ENCODE results near the gene CEP70.

Gene CEP70

GRCh38 chr3:138477801-138478200, 116.3 kb downstream of the CEP70 start:
- H3K4me3 ChIP-seq (ENCODE audit: low read length) = no peak overlapping the region
- DNase-seq (ENCODE audit: low read depth, low spot score) = no peak

GRCh38 chr3:138477120-138477519, 116.9 kb downstream of the CEP70 start:
- no peak for DNase-seq (ENCODE audit: low read depth, low spot score)
- H3K4me3 ChIP-seq (ENCODE audit: low read length) = no peak overlapping the region

- H3K4me3 ChIP-seq (ENCODE audit: low read length) = no peak overlapping the region
- no peak for DNase-seq (ENCODE audit: low read depth, low spot score)
Measured at GRCh38 chr3:138476526-138476925, 117.5 kb downstream of the CEP70 start.

GRCh38 chr3:138474163-138474562, 119.9 kb downstream of the CEP70 start:
- H3K4me3 ChIP-seq (ENCODE audit: low read length) = no peak overlapping the region
- DNase-seq (ENCODE audit: low read depth, low spot score) = no peak

GRCh38 chr3:138473391-138473790, 120.7 kb downstream of the CEP70 start:
- no peak overlapping the region for H3K4me3 ChIP-seq (ENCODE audit: low read length)
- DNase-seq (ENCODE audit: low read depth, low spot score) = no peak

- H3K4me3 ChIP-seq (ENCODE audit: low read length) = no peak overlapping the region
- DNase-seq (ENCODE audit: low read depth, low spot score) = no peak
Measured at GRCh38 chr3:138472141-138472825, 121.8 kb downstream of the CEP70 start.

GRCh38 chr3:138471481-138471880, 122.6 kb downstream of the CEP70 start:
- no peak overlapping the region for H3K4me3 ChIP-seq (ENCODE audit: low read length)
- DNase-seq (ENCODE audit: low read depth, low spot score) = no peak

- H3K4me3 ChIP-seq (ENCODE audit: low read length) = no peak overlapping the region
- DNase-seq (ENCODE audit: low read depth, low spot score) = no peak
Measured at GRCh38 chr3:138470687-138471086, 123.4 kb downstream of the CEP70 start.

- H3K4me3 ChIP-seq (ENCODE audit: low read length) = no peak overlapping the region
- DNase-seq (ENCODE audit: low read depth, low spot score) = no peak
Measured at GRCh38 chr3:138469874-138470273, 124.2 kb downstream of the CEP70 start.

- no peak overlapping the region for H3K4me3 ChIP-seq (ENCODE audit: low read length)
- DNase-seq (ENCODE audit: low read depth, low spot score) = no peak
Measured at GRCh38 chr3:138468886-138469285, 125.2 kb downstream of the CEP70 start.

GRCh38 chr3:138468451-138468850, 125.6 kb downstream of the CEP70 start:
- no peak for DNase-seq (ENCODE audit: low read depth, low spot score)
- H3K4me3 ChIP-seq (ENCODE audit: low read length) = no peak overlapping the region

GRCh38 chr3:138467931-138468330, 126.1 kb downstream of the CEP70 start:
- no peak for DNase-seq (ENCODE audit: low read depth, low spot score)
- H3K4me3 ChIP-seq (ENCODE audit: low read length) = no peak overlapping the region

GRCh38 chr3:138465925-138466324, 128.1 kb downstream of the CEP70 start:
- no peak for DNase-seq (ENCODE audit: low read depth, low spot score)
- no peak overlapping the region for H3K4me3 ChIP-seq (ENCODE audit: low read length)

- H3K4me3 ChIP-seq (ENCODE audit: low read length) = no peak overlapping the region
- no peak for DNase-seq (ENCODE audit: low read depth, low spot score)
Measured at GRCh38 chr3:138465451-138465850, 128.6 kb downstream of the CEP70 start.

- H3K4me3 ChIP-seq (ENCODE audit: low read length) = no peak overlapping the region
- DNase-seq (ENCODE audit: low read depth, low spot score) = no peak
Measured at GRCh38 chr3:138464491-138464860, 129.6 kb downstream of the CEP70 start.

GRCh38 chr3:138463724-138464490, 130.2 kb downstream of the CEP70 start:
- DNase-seq (ENCODE audit: low read depth, low spot score) = no peak
- no peak overlapping the region for H3K4me3 ChIP-seq (ENCODE audit: low read length)

- no peak overlapping the region for H3K4me3 ChIP-seq (ENCODE audit: low read length)
- DNase-seq (ENCODE audit: low read depth, low spot score) = no peak
Measured at GRCh38 chr3:138461896-138462295, 132.2 kb downstream of the CEP70 start.

GRCh38 chr3:138461246-138461645, 132.8 kb downstream of the CEP70 start:
- DNase-seq (ENCODE audit: low read depth, low spot score) = no peak
- no peak overlapping the region for H3K4me3 ChIP-seq (ENCODE audit: low read length)

- DNase-seq (ENCODE audit: low read depth, low spot score) = no peak
Measured at GRCh38 chr3:138460536-138461205, 133.4 kb downstream of the CEP70 start.

More at GRCh38 chr3:138460536-138461205, 133.4 kb downstream of the CEP70 start:
- H3K4me3 ChIP-seq (ENCODE audit: low read length) = no peak overlapping the region
